SK-N-SH (cell line): Measurements from ENCODE around the gene BCL2L15.

ENCODE experiments used
- CTCF ChIP-seq: fragments of 200-600 bp; sonication (generic); IDR thresholded peaks from 2 replicates; pipeline ENCODE4 v1.6.1; 2017; ENCODE audit warnings: antibody characterized with exemption, mild to moderate bottlenecking, moderate library complexity
- EP300 ChIP-seq, 2 experiments: IDR thresholded peaks; 2 replicates each; pipeline versions ENCODE4 v1.4.0 to v1.6.1; 2012; ENCODE audit warnings: borderline replicate concordance in 1 of 2, low read depth in 1 of 2, low read length in 1 of 2
- FOSL2 ChIP-seq: IDR thresholded peaks from 2 replicates; pipeline ENCODE4 v1.4.0; 2012; ENCODE audit warnings: low read depth, mild to moderate bottlenecking, moderate library complexity, borderline replicate concordance
- FOXM1 ChIP-seq: IDR thresholded peaks from 2 replicates; pipeline ENCODE4 v1.4.0; 2012; ENCODE audit warnings: low read depth, mild to moderate bottlenecking
- GABPA ChIP-seq: IDR thresholded peaks from 2 replicates; pipeline ENCODE4 v1.4.0; 2012; ENCODE audit warnings: low read depth, mild to moderate bottlenecking
- JUND ChIP-seq: IDR thresholded peaks from 2 replicates; pipeline ENCODE4 v1.4.0; 2012
- POLR2AphosphoS5 ChIP-seq: IDR thresholded peaks from 2 replicates; pipeline ENCODE4 v1.6.1; 2012; ENCODE audit warnings: low read depth, low read length
- RAD21 ChIP-seq: IDR thresholded peaks from 2 replicates; pipeline ENCODE4 v1.6.1; 2012; ENCODE audit warnings: mild to moderate bottlenecking, low read length
- RXRA ChIP-seq: IDR thresholded peaks from 2 replicates; pipeline ENCODE4 v1.4.0; 2012; ENCODE audit warnings: low read depth, mild to moderate bottlenecking, borderline replicate concordance
- TAF1 ChIP-seq: IDR thresholded peaks from 2 replicates; pipeline ENCODE4 v1.6.1; 2012; ENCODE audit warnings: low read depth, mild to moderate bottlenecking, low read length, moderate library complexity, borderline replicate concordance
- TEAD4 ChIP-seq: IDR thresholded peaks from 2 replicates; pipeline ENCODE4 v1.4.0; 2012; ENCODE audit warnings: mild to moderate bottlenecking, borderline replicate concordance; ENCODE audit not compliant: insufficient read depth
- TF ChIP-seq, protein P1 (sequence below): IDR thresholded peaks from 2 replicates; pipeline ENCODE4 v1.6.1; 2012; ENCODE audit warnings: mild to moderate bottlenecking, low read depth, low read length, moderate library complexity

DNA sequence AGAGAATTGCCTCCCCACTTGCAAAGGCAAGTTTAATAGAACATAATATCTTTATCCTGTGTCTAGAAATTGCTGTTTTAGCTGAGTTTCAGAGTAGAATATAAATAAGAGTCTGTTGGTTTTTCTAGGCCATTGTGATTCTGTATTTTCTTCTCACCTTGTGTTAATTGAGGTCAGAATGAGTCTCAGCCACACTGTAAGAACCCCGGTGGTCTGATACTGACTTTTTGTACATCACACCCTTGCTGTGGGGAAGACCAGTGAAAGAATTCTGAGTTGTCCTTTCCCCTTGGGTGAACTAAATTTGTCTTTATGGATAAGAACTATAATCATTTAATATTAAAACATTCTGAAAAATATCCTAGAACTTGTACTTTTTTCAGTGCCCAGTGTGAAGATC is 48.6 kb upstream of the BCL2L15 start:
- TF ChIP-seq TEAD4 = no peak
- no peak for TF ChIP-seq CTCF
- TF ChIP-seq, protein P1, sequence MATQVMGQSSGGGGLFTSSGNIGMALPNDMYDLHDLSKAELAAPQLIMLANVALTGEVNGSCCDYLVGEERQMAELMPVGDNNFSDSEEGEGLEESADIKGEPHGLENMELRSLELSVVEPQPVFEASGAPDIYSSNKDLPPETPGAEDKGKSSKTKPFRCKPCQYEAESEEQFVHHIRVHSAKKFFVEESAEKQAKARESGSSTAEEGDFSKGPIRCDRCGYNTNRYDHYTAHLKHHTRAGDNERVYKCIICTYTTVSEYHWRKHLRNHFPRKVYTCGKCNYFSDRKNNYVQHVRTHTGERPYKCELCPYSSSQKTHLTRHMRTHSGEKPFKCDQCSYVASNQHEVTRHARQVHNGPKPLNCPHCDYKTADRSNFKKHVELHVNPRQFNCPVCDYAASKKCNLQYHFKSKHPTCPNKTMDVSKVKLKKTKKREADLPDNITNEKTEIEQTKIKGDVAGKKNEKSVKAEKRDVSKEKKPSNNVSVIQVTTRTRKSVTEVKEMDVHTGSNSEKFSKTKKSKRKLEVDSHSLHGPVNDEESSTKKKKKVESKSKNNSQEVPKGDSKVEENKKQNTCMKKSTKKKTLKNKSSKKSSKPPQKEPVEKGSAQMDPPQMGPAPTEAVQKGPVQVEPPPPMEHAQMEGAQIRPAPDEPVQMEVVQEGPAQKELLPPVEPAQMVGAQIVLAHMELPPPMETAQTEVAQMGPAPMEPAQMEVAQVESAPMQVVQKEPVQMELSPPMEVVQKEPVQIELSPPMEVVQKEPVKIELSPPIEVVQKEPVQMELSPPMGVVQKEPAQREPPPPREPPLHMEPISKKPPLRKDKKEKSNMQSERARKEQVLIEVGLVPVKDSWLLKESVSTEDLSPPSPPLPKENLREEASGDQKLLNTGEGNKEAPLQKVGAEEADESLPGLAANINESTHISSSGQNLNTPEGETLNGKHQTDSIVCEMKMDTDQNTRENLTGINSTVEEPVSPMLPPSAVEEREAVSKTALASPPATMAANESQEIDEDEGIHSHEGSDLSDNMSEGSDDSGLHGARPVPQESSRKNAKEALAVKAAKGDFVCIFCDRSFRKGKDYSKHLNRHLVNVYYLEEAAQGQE = no peak
- no peak for TF ChIP-seq POLR2AphosphoS5
- TF ChIP-seq RAD21 = no peak
- TF ChIP-seq EP300 (IDR thresholded peaks at IDR 0.05; ENCODE audit: borderline replicate concordance in 1 of 2, low read depth in 1 of 2, low read length in 1 of 2) = no peak
- no peak for TF ChIP-seq GABPA
- TF ChIP-seq JUND = no peak
- no peak for TF ChIP-seq TAF1
- no peak for TF ChIP-seq RXRA
- no peak for TF ChIP-seq FOSL2
- no peak for TF ChIP-seq FOXM1
